Brain microvascular endothelial cell (primary cell): ENCODE measurements around the gene TRDN.
"Not testable (repeated sequence)": the region's sequence is repeated elsewhere in the genome, so short reads cannot be mapped to it uniquely, and the experiment has no call there.

Source experiments
- DNase-seq: peaks from one replicate; pipeline ENCODE4 v3.0.0-alpha.2; 2020
- H3K27ac ChIP-seq: fragments of 250-450 bp; sonication (Bioruptor Pico); 2 replicates; pipeline ENCODE4 v1.5.1; 2020; ENCODE audit warnings: mild to moderate bottlenecking, moderate library complexity
- H3K27me3 ChIP-seq: fragments of 250-450 bp; sonication (Bioruptor Pico); replicated peaks from 2 replicates; pipeline ENCODE4 v1.5.1; 2020; ENCODE audit warnings: mild to moderate bottlenecking
- H3K36me3 ChIP-seq: fragments of 250-450 bp; sonication (Bioruptor Pico); replicated peaks from 2 replicates; pipeline ENCODE4 v1.5.1; 2020; ENCODE audit warnings: mild to moderate bottlenecking
- H3K4me3 ChIP-seq: 2 replicates; pipeline ENCODE4 v1.5.1; 2011; ENCODE audit warnings: low read depth, mild to moderate bottlenecking, control low read depth, low read length, moderate library complexity
- in situ Hi-C: cut with HindIII; loops from 2 replicates; pipeline ENCODE4 v1.10.0; 2017; ENCODE audit warnings: low sequenced_read_pairs, low pct_ligation_motif_present
- TF ChIP-seq, protein P1 (sequence below): IDR thresholded peaks from 2 replicates; pipeline ENCODE4 v1.5.1; 2011; ENCODE audit warnings: low read depth, mild to moderate bottlenecking, moderate library complexity, low read length, control low read depth, inconsistent platforms; ENCODE audit errors: missing control alignments

TRDN gene

DNA sequence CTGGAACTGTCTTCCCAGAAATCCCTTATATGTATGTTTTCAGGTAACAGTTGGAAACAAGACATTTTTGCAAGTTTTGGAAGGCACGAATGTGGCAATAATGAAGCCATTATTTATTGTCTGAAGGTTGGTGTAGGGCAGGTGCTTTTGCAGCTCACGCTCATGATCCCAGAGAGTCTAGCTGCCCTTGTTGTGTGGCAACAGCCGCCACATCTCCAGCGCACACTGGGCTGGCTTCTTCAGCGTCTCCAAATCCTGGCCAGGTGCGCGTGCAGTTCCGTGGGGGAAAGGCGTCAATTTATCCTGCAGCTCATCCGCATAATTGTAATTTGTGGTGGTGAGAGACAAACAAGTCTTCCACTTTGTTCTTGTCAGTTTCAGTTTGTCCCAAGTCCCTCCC lies 71.2 kb downstream of the TRDN start:
- TF ChIP-seq, protein P1, sequence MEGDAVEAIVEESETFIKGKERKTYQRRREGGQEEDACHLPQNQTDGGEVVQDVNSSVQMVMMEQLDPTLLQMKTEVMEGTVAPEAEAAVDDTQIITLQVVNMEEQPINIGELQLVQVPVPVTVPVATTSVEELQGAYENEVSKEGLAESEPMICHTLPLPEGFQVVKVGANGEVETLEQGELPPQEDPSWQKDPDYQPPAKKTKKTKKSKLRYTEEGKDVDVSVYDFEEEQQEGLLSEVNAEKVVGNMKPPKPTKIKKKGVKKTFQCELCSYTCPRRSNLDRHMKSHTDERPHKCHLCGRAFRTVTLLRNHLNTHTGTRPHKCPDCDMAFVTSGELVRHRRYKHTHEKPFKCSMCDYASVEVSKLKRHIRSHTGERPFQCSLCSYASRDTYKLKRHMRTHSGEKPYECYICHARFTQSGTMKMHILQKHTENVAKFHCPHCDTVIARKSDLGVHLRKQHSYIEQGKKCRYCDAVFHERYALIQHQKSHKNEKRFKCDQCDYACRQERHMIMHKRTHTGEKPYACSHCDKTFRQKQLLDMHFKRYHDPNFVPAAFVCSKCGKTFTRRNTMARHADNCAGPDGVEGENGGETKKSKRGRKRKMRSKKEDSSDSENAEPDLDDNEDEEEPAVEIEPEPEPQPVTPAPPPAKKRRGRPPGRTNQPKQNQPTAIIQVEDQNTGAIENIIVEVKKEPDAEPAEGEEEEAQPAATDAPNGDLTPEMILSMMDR = no peak
- no peak overlapping the region for H3K4me3 ChIP-seq
- H3K36me3 ChIP-seq = no peaks in the 10 kb centered on the region
- no peak for DNase-seq
- in situ Hi-C loops = no loop called here
- no peaks in the 10 kb centered on the region for H3K27me3 ChIP-seq
- no peak overlapping the region for H3K27ac ChIP-seq

- no peak overlapping the region for H3K27ac ChIP-seq
- no peaks in the 10 kb centered on the region for H3K27me3 ChIP-seq
- no peak for DNase-seq
- TF ChIP-seq, protein P1 = no peak
- no peak overlapping the region for H3K4me3 ChIP-seq
- no peaks in the 10 kb centered on the region for H3K36me3 ChIP-seq
- in situ Hi-C loops = no loop called here
Measured at GRCh38 chr6:123564361-123564760, 72.4 kb downstream of the TRDN start.

GRCh38 chr6:123562677-123563076 lies 74.1 kb downstream of the TRDN start:
- H3K4me3 ChIP-seq = no peak overlapping the region
- no peaks in the 10 kb centered on the region for H3K27me3 ChIP-seq
- no peak overlapping the region for H3K27ac ChIP-seq
- TF ChIP-seq, protein P1 = no peak
- H3K36me3 ChIP-seq = no peaks in the 10 kb centered on the region
- no peak for DNase-seq
- in situ Hi-C loops = no loop called here

DNA sequence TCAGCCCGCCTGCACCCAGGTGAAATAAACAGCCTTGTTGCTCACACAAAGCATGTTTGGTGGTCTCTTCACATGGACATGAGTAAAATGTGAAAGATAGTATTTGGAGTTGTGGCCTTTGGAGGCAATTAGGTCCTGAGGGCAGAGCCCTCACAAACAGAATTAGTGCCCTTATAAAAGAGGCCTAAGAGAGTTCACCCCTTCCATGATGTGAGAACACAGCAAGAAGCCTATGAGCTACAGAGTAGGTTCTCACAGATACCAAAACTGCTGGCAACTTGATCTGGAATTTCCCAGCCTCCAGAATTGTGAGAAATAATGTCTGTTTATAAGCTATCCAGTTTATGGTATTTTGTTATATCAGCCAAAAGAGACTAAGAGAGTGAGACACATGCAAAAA lies 74.5 kb downstream of the TRDN start:
- no peak overlapping the region for H3K4me3 ChIP-seq
- no peaks in the 10 kb centered on the region for H3K27me3 ChIP-seq
- TF ChIP-seq, protein P1 = no peak
- H3K36me3 ChIP-seq = no peaks in the 10 kb centered on the region
- no peak overlapping the region for H3K27ac ChIP-seq
- in situ Hi-C loops = no loop called here
- no peak for DNase-seq

GRCh38 chr6:123559816-123560215 lies 76.9 kb downstream of the TRDN start:
- DNase-seq, H3K27me3 ChIP-seq, H3K27ac ChIP-seq, H3K36me3 ChIP-seq, in situ Hi-C loops, H3K4me3 ChIP-seq: not testable (repeated sequence)

GRCh38 chr6:123557474-123557873 lies 79.3 kb downstream of the TRDN start:
- H3K27me3 ChIP-seq, H3K27ac ChIP-seq, in situ Hi-C loops, H3K4me3 ChIP-seq, H3K36me3 ChIP-seq, DNase-seq: not testable (repeated sequence)

DNA sequence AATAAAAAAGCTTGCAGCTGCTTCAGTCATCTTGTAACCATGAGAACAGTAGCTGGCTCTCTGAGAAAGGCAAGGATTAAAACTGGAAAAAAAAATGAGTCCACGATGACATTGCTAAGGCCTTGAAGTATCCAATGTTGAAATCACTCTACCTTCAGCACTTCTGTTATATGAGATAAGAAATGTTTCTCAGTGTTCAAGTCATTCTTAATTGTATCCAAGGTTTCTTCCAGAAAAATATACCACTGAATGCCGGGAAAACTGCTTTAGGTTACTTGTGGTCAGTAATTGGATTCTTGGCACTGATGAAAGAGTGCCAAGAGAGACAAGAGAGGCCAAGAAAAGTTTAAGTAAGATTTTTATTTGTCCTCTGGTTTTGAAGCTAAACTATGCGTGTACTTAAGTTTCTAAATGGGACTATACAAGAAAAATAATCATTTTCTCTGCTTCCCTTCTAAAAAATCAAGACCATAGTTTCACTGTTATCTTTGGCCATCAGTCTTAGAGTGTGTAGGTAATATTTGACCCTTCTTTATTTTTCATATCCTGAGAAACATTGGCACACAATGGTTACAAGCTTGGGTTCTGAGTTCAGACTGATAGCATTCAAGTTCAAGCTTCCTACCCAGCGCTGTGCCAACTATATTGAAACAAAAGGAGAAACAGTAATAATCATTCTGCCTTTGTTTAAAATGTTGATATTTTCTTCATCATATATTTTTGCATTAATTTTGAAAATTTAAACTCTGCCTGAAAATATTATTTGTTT lies 84.6 kb downstream of the TRDN start:
- in situ Hi-C loops = no loop called here
- Histone ChIP-seq H3K4me3 (no peak overlapping the region), H3K36me3 (no peaks in the 10 kb centered on the region), H3K27ac (no peak overlapping the region), H3K27me3 (no peaks in the 10 kb centered on the region)
- TF ChIP-seq, protein P1 = no peak
- no peak for DNase-seq
